ENCODE results near the gene PPP1CC. TPM values are rescaled to one million over a fixed set of nuclear protein-coding genes. Genes with fewer than 3 reads are reported as not detected.

PPP1CC gene
- total RNA-seq, 4 donors from 2014 or later, result 103 to 135 (median 126) TPM

GRCh38 chr12:110765111-110765510 lies 22.4 kb upstream of the PPP1CC start:
- no peak overlapping the region for H3K4me3 ChIP-seq
- 64 to 77% methylated on average over 3 to 4 of the region's 4 CpGs for WGBS, 2 donors (ENCODE audit: low coverage in 1 of 2)
- no peaks in the 10 kb centered on the region for H3K4me1 ChIP-seq
- no peak for TF ChIP-seq POLR2AphosphoS5 (IDR thresholded peaks at IDR 0.05)
- TF ChIP-seq POLR2A (IDR thresholded peaks at IDR 0.05), result no peak
- TF ChIP-seq EP300 (IDR thresholded peaks at IDR 0.05), result no peak
- no peak for TF ChIP-seq CTCF (IDR thresholded peaks at IDR 0.05)
- peaks cover 6% of the 10 kb centered on the region for H3K27me3 ChIP-seq
- no peaks in the 10 kb centered on the region for H3K36me3 ChIP-seq
- no peak overlapping the region for H3K27ac ChIP-seq
- H3K9me3 ChIP-seq, result no peaks in the 10 kb centered on the region
- no peak for ATAC-seq

DNA sequence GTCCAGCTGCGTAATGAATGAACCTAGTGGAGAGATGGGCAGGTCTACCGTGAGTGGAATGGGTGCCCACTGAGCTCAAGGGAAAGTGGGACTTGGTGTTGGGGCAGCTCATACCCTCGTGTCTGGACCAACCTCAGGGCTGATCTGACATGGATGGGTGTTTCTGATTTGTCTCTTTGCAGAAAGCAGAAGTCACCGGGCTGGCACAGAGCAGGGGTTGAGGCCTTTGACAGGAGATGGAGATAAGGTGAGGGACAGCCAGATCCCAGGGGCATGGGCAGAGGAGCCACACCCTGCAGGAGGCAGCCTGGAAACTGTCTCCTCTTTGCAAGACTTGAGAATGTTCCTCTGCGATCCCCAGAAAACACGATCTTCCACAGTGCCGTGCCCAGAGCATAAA lies 20.9 kb upstream of the PPP1CC start:
- Histone ChIP-seq H3K4me1 (no peaks in the 10 kb centered on the region), H3K36me3 (no peaks in the 10 kb centered on the region), H3K9me3 (no peaks in the 10 kb centered on the region), H3K4me3 (no peak overlapping the region), H3K27me3 (peaks cover 6% of the 10 kb centered on the region), H3K27ac (no peak overlapping the region)
- TF ChIP-seq EP300 (IDR thresholded peaks at IDR 0.05) (no peak), CTCF (IDR thresholded peaks at IDR 0.05) (no peak), POLR2AphosphoS5 (IDR thresholded peaks at IDR 0.05) (no peak), POLR2A (IDR thresholded peaks at IDR 0.05) (no peak)
- 41 to 67% methylated on average over 3 to 6 of the region's 7 CpGs for WGBS, 2 donors (ENCODE audit: low coverage in 1 of 2)
- ATAC-seq, result no peak

DNA sequence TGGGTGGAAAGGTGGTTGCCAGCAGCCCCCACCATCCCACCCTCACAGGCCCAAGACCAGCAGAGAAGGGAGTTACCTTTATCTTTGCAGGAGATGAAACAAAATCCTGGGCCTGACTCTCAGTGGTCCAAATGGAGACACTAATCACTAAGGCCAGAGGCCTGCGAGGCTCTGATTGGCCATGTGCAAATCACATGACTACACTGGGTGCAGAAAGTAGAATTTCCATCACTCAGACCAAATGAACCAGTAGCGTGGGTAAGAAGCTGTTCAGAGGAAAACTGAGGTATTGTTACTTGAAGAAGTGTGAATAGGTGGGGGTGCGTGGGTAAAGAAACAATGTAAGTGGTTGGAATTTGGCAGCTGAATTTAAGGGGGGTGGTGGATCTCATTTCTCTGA lies 20.2 kb upstream of the PPP1CC start:
- Histone ChIP-seq H3K36me3 (no peaks in the 10 kb centered on the region), H3K9me3 (no peaks in the 10 kb centered on the region), H3K4me3 (no peak overlapping the region), H3K27me3 (peaks cover 6% of the 10 kb centered on the region), H3K4me1 (no peaks in the 10 kb centered on the region), H3K27ac (no peak overlapping the region)
- TF ChIP-seq POLR2AphosphoS5 (IDR thresholded peaks at IDR 0.05) (no peak), EP300 (IDR thresholded peaks at IDR 0.05) (no peak)
- WGBS, 2 donors (ENCODE audit: low coverage in 1 of 2), result 79 to 82% methylated on average over 2 to 3 of the region's 3 CpGs
- no peak for ATAC-seq

- Histone ChIP-seq H3K4me1 (no peaks in the 10 kb centered on the region), H3K4me3 (no peak overlapping the region), H3K36me3 (no peaks in the 10 kb centered on the region), H3K27me3 (no peaks in the 10 kb centered on the region), H3K9me3 (no peaks in the 10 kb centered on the region), H3K27ac (no peak overlapping the region)
- no peak for ATAC-seq
- 97% methylated on average over 4 of the region's 4 CpGs for WGBS, 2 donors (ENCODE audit: low coverage in 1 of 2)
- TF ChIP-seq POLR2AphosphoS5 (IDR thresholded peaks at IDR 0.05), result no peak
- no peak for TF ChIP-seq POLR2A (IDR thresholded peaks at IDR 0.05)
- TF ChIP-seq CTCF (IDR thresholded peaks at IDR 0.05), result no peak
- no peak for TF ChIP-seq EP300 (IDR thresholded peaks at IDR 0.05)
Observed at GRCh38 chr12:110760204-110760609, 17.5 kb upstream of the PPP1CC start.

GRCh38 chr12:110758922-110759321 lies 16.2 kb upstream of the PPP1CC start:
- TF ChIP-seq EP300 (IDR thresholded peaks at IDR 0.05) (no peak), CTCF (IDR thresholded peaks at IDR 0.05) (no peak), POLR2AphosphoS5 (IDR thresholded peaks at IDR 0.05) (no peak)
- Histone ChIP-seq H3K9me3 (no peaks in the 10 kb centered on the region), H3K36me3 (no peaks in the 10 kb centered on the region), H3K27ac (no peak overlapping the region), H3K4me3 (no peak overlapping the region), H3K4me1 (peaks cover 0 to 9% (median 0%) of the 10 kb centered on the region in 3 donors), H3K27me3 (no peaks in the 10 kb centered on the region)
- ATAC-seq, result no peak
- 84 to 89% methylated on average over 4 to 6 of the region's 6 CpGs for WGBS, 2 donors (ENCODE audit: low coverage in 1 of 2)
